WTC11 (cell line): ENCODE results near the gene TBL1X.

Experiments
- AR ChIP-seq: fragments of 250-450 bp; sonication (Bioruptor Pico); IDR thresholded peaks from 2 replicates; pipeline ENCODE4 v1.9.0; 2021; ENCODE audit warnings: mild to moderate bottlenecking
- ESRRA ChIP-seq: sonication (generic); formaldehyde crosslinking; IDR thresholded peaks from 2 replicates; pipeline ENCODE4 v1.8.1; 2022; ENCODE audit warnings: mild to moderate bottlenecking, missing genetic modification reagents, borderline replicate concordance
- IRF2 ChIP-seq: sonication (generic); formaldehyde crosslinking; IDR thresholded peaks from 2 replicates; pipeline ENCODE4 v1.8.0; 2022; ENCODE audit warnings: low read depth, missing genetic modification reagents, borderline replicate concordance
- MAX ChIP-seq: sonication (generic); formaldehyde crosslinking; IDR thresholded peaks from 2 replicates; pipeline ENCODE4 v1.8.0; 2022; ENCODE audit warnings: mild to moderate bottlenecking, missing genetic modification reagents
- NFYB ChIP-seq: sonication (generic); formaldehyde crosslinking; conservative IDR thresholded peaks from 2 replicates; pipeline ENCODE4 v1.8.0; 2022; ENCODE audit warnings: low read depth, missing genetic modification reagents
- NR2C2 ChIP-seq: sonication (generic); formaldehyde crosslinking; IDR thresholded peaks from 2 replicates; pipeline ENCODE4 v1.8.0; 2022; ENCODE audit warnings: mild to moderate bottlenecking, missing genetic modification reagents
- SMAD3 ChIP-seq: sonication (generic); formaldehyde crosslinking; IDR thresholded peaks from 2 replicates; pipeline ENCODE4 v1.8.0; 2022; ENCODE audit warnings: missing genetic modification reagents, mild to moderate bottlenecking, borderline replicate concordance
- SOX15 ChIP-seq: fragments of 250-450 bp; sonication (Bioruptor Pico); IDR thresholded peaks from 2 replicates; pipeline ENCODE4 v1.9.0; 2021; ENCODE audit warnings: mild to moderate bottlenecking
- USF1 ChIP-seq: sonication (generic); formaldehyde crosslinking; IDR thresholded peaks from 2 replicates; pipeline ENCODE4 v1.8.0; 2022; ENCODE audit warnings: mild to moderate bottlenecking, missing genetic modification reagents
- USF2 ChIP-seq: sonication (generic); formaldehyde crosslinking; IDR thresholded peaks from 2 replicates; pipeline ENCODE4 v1.8.1; 2023; ENCODE audit warnings: mild to moderate bottlenecking, missing genetic modification reagents, moderate library complexity
- ZSCAN18 ChIP-seq: fragments of 250-450 bp; sonication (Bioruptor Pico); IDR thresholded peaks from 2 replicates; pipeline ENCODE4 v2.1.2; 2022; ENCODE audit warnings: mild to moderate bottlenecking, moderate library complexity
- TF ChIP-seq, protein P1 (sequence below): fragments of 200-600 bp; IDR thresholded peaks from 2 replicates; pipeline ENCODE4 v1.8.0; 2022; ENCODE audit warnings: antibody characterized with exemption
- TF ChIP-seq, protein P2 (sequence below): sonication (generic); formaldehyde crosslinking; IDR thresholded peaks from 2 replicates; pipeline ENCODE4 v1.8.1; 2022; ENCODE audit warnings: low read depth, missing genetic modification reagents, borderline replicate concordance

DNA sequence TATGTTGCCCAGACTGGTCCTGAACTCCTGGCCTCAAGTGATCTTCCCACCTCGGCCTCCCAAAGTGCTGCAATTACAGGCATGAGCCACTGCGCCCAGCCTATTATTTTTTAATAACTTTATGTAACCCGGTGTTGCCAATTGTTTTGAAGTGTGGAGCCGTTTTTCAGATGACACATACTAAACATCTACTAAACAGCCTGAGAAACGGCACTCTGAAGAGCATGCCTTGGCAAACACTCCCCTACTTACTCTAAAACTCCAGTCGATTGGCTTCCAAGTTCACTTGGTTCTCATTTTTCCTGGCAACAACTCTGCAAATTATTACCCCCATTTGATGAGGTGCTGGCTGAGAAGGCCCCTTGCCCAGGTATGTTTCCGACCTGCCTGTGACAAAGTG lies 169.7 kb downstream of the TBL1X start:
- TF ChIP-seq USF1 (CRISPR knock-in tag) (no peak), ESRRA (no peak), ZSCAN18 (no peak), SMAD3 (CRISPR knock-in tag) (no peak), NFYB (CRISPR knock-in tag) (no peak), USF2 (CRISPR knock-in tag) (no peak), AR (CRISPR knock-in tag) (no peak), MAX (CRISPR knock-in tag) (no peak), NR2C2 (CRISPR knock-in tag) (no peak), SOX15 (CRISPR knock-in tag) (no peak), IRF2 (CRISPR knock-in tag) (no peak)
- TF ChIP-seq, protein P1, sequence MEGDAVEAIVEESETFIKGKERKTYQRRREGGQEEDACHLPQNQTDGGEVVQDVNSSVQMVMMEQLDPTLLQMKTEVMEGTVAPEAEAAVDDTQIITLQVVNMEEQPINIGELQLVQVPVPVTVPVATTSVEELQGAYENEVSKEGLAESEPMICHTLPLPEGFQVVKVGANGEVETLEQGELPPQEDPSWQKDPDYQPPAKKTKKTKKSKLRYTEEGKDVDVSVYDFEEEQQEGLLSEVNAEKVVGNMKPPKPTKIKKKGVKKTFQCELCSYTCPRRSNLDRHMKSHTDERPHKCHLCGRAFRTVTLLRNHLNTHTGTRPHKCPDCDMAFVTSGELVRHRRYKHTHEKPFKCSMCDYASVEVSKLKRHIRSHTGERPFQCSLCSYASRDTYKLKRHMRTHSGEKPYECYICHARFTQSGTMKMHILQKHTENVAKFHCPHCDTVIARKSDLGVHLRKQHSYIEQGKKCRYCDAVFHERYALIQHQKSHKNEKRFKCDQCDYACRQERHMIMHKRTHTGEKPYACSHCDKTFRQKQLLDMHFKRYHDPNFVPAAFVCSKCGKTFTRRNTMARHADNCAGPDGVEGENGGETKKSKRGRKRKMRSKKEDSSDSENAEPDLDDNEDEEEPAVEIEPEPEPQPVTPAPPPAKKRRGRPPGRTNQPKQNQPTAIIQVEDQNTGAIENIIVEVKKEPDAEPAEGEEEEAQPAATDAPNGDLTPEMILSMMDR = no peak
- TF ChIP-seq, protein P2, sequence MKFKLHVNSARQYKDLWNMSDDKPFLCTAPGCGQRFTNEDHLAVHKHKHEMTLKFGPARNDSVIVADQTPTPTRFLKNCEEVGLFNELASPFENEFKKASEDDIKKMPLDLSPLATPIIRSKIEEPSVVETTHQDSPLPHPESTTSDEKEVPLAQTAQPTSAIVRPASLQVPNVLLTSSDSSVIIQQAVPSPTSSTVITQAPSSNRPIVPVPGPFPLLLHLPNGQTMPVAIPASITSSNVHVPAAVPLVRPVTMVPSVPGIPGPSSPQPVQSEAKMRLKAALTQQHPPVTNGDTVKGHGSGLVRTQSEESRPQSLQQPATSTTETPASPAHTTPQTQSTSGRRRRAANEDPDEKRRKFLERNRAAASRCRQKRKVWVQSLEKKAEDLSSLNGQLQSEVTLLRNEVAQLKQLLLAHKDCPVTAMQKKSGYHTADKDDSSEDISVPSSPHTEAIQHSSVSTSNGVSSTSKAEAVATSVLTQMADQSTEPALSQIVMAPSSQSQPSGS (CRISPR knock-in tag) = no peak
